ENCODE results near the gene EP300. TPM values are rescaled to one million over a fixed set of nuclear protein-coding genes. Genes with fewer than 3 reads are reported as not detected.
"Not testable (repeated sequence)": the region's sequence is repeated elsewhere in the genome, so short reads cannot be mapped to it uniquely, and the experiment has no call there.

Gene EP300
- total RNA-seq (100 to 1,000 TPM in 6 of 7 donors, 10 to 100 TPM in 1; 93.4 to 196 (median 124) TPM), polyA plus RNA-seq (10 to 100 TPM in 1 of 3 donors, 1 to 10 TPM in 2; 3.9 to 16.0 (median 4.9) TPM)
- long read RNA-seq, donor 1, full-length matches to known transcripts = 7 of 7 reads
- long read RNA-seq, donor 1, partial matches to known transcripts = 0 of 7 reads
- long read RNA-seq, donor 1, other reads (novel, unspliced or antisense) = 0 of 7 reads
- long read RNA-seq, donor 2, partial matches to known transcripts = 0 of 2 reads
- long read RNA-seq, donor 2, other reads (novel, unspliced or antisense) = 0 of 2 reads

- TF ChIP-seq CTCF (IDR thresholded peaks at IDR 0.05 in 8 of 11, conservative IDR thresholded peaks at IDR 0.05 in 3 of 11) (peak; percentile 26 to 78 (median 52)), POLR2A (IDR thresholded peaks at IDR 0.05) (peak in 1 of 3 donors; percentile 53), POLR2AphosphoS5 (IDR thresholded peaks at IDR 0.05) (peak; percentile 88 to 90 (median 90))
- Histone ChIP-seq H3K27ac (peak within 1 kb of the TSS; percentile 99 to 100 (median 100)), H3K4me3 (peak within 1 kb of the TSS; percentile 72 to 92 (median 82)), H3K9me3 (no peaks in the 10 kb centered on the region), H3K4me1 (peaks cover 28 to 53% (median 48%) of the 10 kb centered on the region in 6 donors), H3K36me3 (no peaks in the 10 kb centered on the region), H3K27me3 (replicated peaks in 1 of 7) (no peaks in the 10 kb centered on the region)
- intact Hi-C loops (cut with DNase I; ENCODE audit: low total_unique reads) = loop anchor here (2.0 to 10.0 kb wide), 2 partner anchors 67 to 141 kb away; partner anchors contain the start of gene RBX1
- 0 to 1% (median 1%) methylated on average over 49 to 109 of the region's 112 CpGs for WGBS, 5 donors
- DNase-seq = peak; percentile 98
These were observed at the start of gene EP300 for GRCh38 chr22:41092023-41092817. Gene EP300 (plus strand): TSS chr22:41092592. CDS start chr22:41093005, 413 bp downstream.

- TF ChIP-seq CTCF (IDR thresholded peaks at IDR 0.05 in 8 of 11, conservative IDR thresholded peaks at IDR 0.05 in 3 of 11) (no peak), POLR2AphosphoS5 (IDR thresholded peaks at IDR 0.05) (no peak), POLR2A (IDR thresholded peaks at IDR 0.05) (no peak)
- intact Hi-C loops (cut with DNase I; ENCODE audit: low total_unique reads) = no loop called here
- Histone ChIP-seq H3K27ac (peak overlapping the region in 2 of 8 donors; percentile 38 to 70), H3K9me3 (no peaks in the 10 kb centered on the region), H3K4me1 (peaks cover 0 to 35% (median 6%) of the 10 kb centered on the region in 6 donors), H3K27me3 (replicated peaks in 1 of 7) (no peaks in the 10 kb centered on the region), H3K36me3 (no peaks in the 10 kb centered on the region), H3K4me3 (no peak overlapping the region)
- DNase-seq = no peak
- 39 to 82% (median 61%) methylated on average over 6 of the region's 6 CpGs for WGBS, 5 donors
These were observed 48.7 kb upstream of the EP300 start for GRCh38 chr22:41043722-41044121.

GRCh38 chr22:41045575-41045974 lies 46.8 kb upstream of the EP300 start:
- H3K27ac ChIP-seq; H3K9me3 ChIP-seq; DNase-seq; H3K4me3 ChIP-seq; H3K27me3 ChIP-seq (replicated peaks in 1 of 7); intact Hi-C loops (cut with DNase I; ENCODE audit: low total_unique reads); H3K36me3 ChIP-seq: not testable (repeated sequence)
- 65 to 87% (median 85%) methylated on average over 12 of the region's 12 CpGs for WGBS, 5 donors
- peaks cover 0 to 38% (median 12%) of the 10 kb centered on the region in 6 donors for H3K4me1 ChIP-seq

- H3K36me3 ChIP-seq = no peaks in the 10 kb centered on the region
- no peaks in the 10 kb centered on the region for H3K27me3 ChIP-seq (replicated peaks in 1 of 7)
- intact Hi-C loops (cut with DNase I; ENCODE audit: low total_unique reads) = no loop called here
- peaks cover 0 to 38% (median 12%) of the 10 kb centered on the region in 6 donors for H3K4me1 ChIP-seq
- DNase-seq = no peak
- WGBS, 5 donors = 59 to 83% (median 69%) methylated on average over 3 of the region's 3 CpGs
- no peaks in the 10 kb centered on the region for H3K9me3 ChIP-seq
- TF ChIP-seq POLR2A (IDR thresholded peaks at IDR 0.05) = no peak
- no peak for TF ChIP-seq CTCF (IDR thresholded peaks at IDR 0.05 in 8 of 11, conservative IDR thresholded peaks at IDR 0.05 in 3 of 11)
- no peak for TF ChIP-seq POLR2AphosphoS5 (IDR thresholded peaks at IDR 0.05)
- H3K27ac ChIP-seq = peak overlapping the region in 2 of 8 donors; percentile 50 to 60
- no peak overlapping the region for H3K4me3 ChIP-seq
These were observed 44.6 kb upstream of the EP300 start for GRCh38 chr22:41047801-41048211.

- intact Hi-C loops (cut with DNase I; ENCODE audit: low total_unique reads); H3K9me3 ChIP-seq; H3K27me3 ChIP-seq (replicated peaks in 1 of 7); H3K36me3 ChIP-seq; DNase-seq: not testable (repeated sequence)
- Histone ChIP-seq H3K27ac (peak overlapping the region; percentile 29 to 67 (median 50)), H3K4me3 (peak overlapping the region in 3 of 8 donors; percentile 18 to 50 (median 27)), H3K4me1 (peaks cover 0 to 38% (median 12%) of the 10 kb centered on the region in 6 donors)
- WGBS, 5 donors = 82 to 93% (median 92%) methylated on average over 12 of the region's 12 CpGs
These were observed 44.0 kb upstream of the EP300 start for GRCh38 chr22:41048345-41048744.

Measured in spleen (tissue), 13 donors.